OCI-LY3 (cell line): ENCODE results near the gene CALHM6.

Experiments used
- CTCF ChIP-seq: fragments of 200-600, 300-600 bp; sonication (generic); IDR thresholded peaks from 2 replicates; pipeline ENCODE4 v1.5.1; 2014; ENCODE audit warnings: antibody characterized with exemption, low read length, low read depth
- EZH2phosphoT487 ChIP-seq: fragments of 200-600 bp; shearing (Covaris generic); IDR thresholded peaks from 2 replicates; pipeline ENCODE4 v1.6.1; 2018; ENCODE audit warnings: antibody characterized with exemption, mixed run types, low read depth

GRCh38 chr6:116472706-116473105 is 11.5 kb downstream of the CALHM6 start:
- TF ChIP-seq CTCF = no peak
- no peak for TF ChIP-seq EZH2phosphoT487
